Activated CD4-positive, alpha-beta T cell treated with anti-CD3 and anti-CD28 coated beads, Interleukin-2, amount 10 ng/mL, durations not matched to agents 7 days and 5 days (primary cell): ENCODE data around the gene CEACAM4. TPM values are rescaled to one million over a fixed set of nuclear protein-coding genes. Genes with fewer than 3 reads are reported as not detected.

Source experiments
- CTCF ChIA-PET: fragments of 350-600 bp; sonication (Branson Sonifier 250); formaldehyde crosslinking; loops from one replicate; lab custom pipeline; 2021; ENCODE audit warnings: antibody characterized with exemption; lab: Charles Lee
- POLR2A ChIA-PET: fragments of 350-600 bp; sonication (Branson Sonifier 250); formaldehyde crosslinking; loops from one replicate; lab custom pipeline; 2021; ENCODE audit warnings: antibody characterized with exemption; lab: Charles Lee
- DNase-seq: peaks from one replicate; pipeline ENCODE4 v3.0.0-alpha.2; 2020
- H3K27ac Mint-ChIP-seq: one replicate; pipeline ENCODE4 v1.8.0; 2021; ENCODE audit warnings: mild to moderate bottlenecking, moderate library complexity, mixed read lengths
- H3K27me3 Mint-ChIP-seq: one replicate; pipeline ENCODE4 v1.8.0; 2021; ENCODE audit warnings: mixed read lengths
- H3K36me3 Mint-ChIP-seq: one replicate; pipeline ENCODE4 v1.8.0; 2021; ENCODE audit warnings: low read depth, mixed read lengths
- H3K4me1 Mint-ChIP-seq: one replicate; pipeline ENCODE4 v1.8.0; 2021; ENCODE audit warnings: mixed read lengths
- H3K4me3 Mint-ChIP-seq: one replicate; pipeline ENCODE4 v1.8.0; 2021; ENCODE audit warnings: mild to moderate bottlenecking, moderate library complexity, mixed read lengths
- H3K9me3 Mint-ChIP-seq: one replicate; pipeline ENCODE4 v1.8.0; 2021; ENCODE audit warnings: mixed read lengths
- total RNA-seq, 2 experiments: library from RNA; stranded (reverse); gene quantifications; one replicate each; pipeline ENCODE4 v1.2.3, GENCODE V29; 2021

Gene CEACAM4
- total RNA-seq, 2 experiments from 2014 or later: not detected

GRCh38 chr19:41575998-41576397 is 50.9 kb downstream of the CEACAM4 start, which contains the start of gene CEACAM21:
Gene CEACAM21, plus strand, starts transcription at chr19:41576166. Its CDS starts 109 bp downstream, at chr19:41576275.
- POLR2A ChIA-PET: interaction anchor here (0.9 kb wide), 1 partner anchor 33 kb away, joined by 3 read pairs; no protein-coding TSS in a partner anchor
- H3K27me3 Mint-ChIP-seq: no peaks in the 10 kb centered on the region
- H3K36me3 Mint-ChIP-seq: peaks cover 64% of the 10 kb centered on the region
- H3K27ac Mint-ChIP-seq: peak within 1 kb of the TSS; percentile 90
- CTCF ChIA-PET: interaction anchor here (0.9 to 1.7 kb wide), 4 partner anchors 13 to 126 kb away, joined by 3 to 5 read pairs (median 3); no protein-coding TSS in a partner anchor
- H3K9me3 Mint-ChIP-seq: peaks cover 9% of the 10 kb centered on the region
- peak; percentile 80 for DNase-seq
- H3K4me1 Mint-ChIP-seq: peaks cover 28% of the 10 kb centered on the region
- peak within 1 kb of the TSS; percentile 80 for H3K4me3 Mint-ChIP-seq

DNA sequence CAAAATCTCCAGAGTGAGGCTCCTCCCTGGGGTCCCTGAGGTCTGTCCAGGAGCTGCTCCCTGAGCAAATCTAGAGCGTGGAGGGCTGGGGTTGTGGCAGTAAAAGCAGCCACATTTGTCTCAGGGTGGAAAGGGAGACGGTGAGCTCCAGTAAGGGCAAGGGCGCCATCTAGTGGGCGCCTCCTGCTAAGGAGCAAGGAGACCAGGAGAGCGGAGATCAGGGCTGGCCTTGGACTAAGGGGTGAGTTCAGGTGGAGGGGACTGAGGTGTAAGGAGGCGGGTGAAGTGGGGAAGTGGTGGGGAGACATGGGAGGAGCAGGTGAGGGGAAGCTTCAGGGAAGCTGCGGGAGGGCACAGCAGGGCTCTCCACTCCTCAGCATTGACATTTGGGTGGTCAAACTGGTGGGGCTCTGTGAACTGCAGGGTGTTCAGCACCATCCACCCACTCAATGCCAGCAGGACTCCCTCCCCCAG is 56.2 kb downstream of the CEACAM4 start:
- Mint-ChIP-seq H3K9me3 (no peaks in the 10 kb centered on the region), H3K27me3 (no peaks in the 10 kb centered on the region), H3K4me1 (peaks cover 23% of the 10 kb centered on the region), H3K27ac (no peak overlapping the region), H3K4me3 (no peak overlapping the region), H3K36me3 (peaks cover 42% of the 10 kb centered on the region)
- POLR2A ChIA-PET: no interaction called here
- peak; percentile 86 for DNase-seq
- CTCF ChIA-PET: interaction anchor here (0.5 to 4.1 kb wide), 24 partner anchors 10 to 243 kb away, joined by 3 to 34 read pairs (median 4); no protein-coding TSS in a partner anchor

GRCh38 chr19:41570179-41570578 is 56.7 kb downstream of the CEACAM4 start:
- H3K27me3 Mint-ChIP-seq: no peaks in the 10 kb centered on the region
- H3K9me3 Mint-ChIP-seq: no peaks in the 10 kb centered on the region
- H3K27ac Mint-ChIP-seq: no peak overlapping the region
- ChIA-PET CTCF (interaction anchor here (0.5 to 4.1 kb wide), 21 partner anchors 10 to 243 kb away, joined by 3 to 34 read pairs (median 5); no protein-coding TSS in a partner anchor), POLR2A (no interaction called here)
- H3K4me1 Mint-ChIP-seq: peaks cover 23% of the 10 kb centered on the region
- H3K4me3 Mint-ChIP-seq: no peak overlapping the region
- no peak for DNase-seq
- peaks cover 44% of the 10 kb centered on the region for H3K36me3 Mint-ChIP-seq

DNA sequence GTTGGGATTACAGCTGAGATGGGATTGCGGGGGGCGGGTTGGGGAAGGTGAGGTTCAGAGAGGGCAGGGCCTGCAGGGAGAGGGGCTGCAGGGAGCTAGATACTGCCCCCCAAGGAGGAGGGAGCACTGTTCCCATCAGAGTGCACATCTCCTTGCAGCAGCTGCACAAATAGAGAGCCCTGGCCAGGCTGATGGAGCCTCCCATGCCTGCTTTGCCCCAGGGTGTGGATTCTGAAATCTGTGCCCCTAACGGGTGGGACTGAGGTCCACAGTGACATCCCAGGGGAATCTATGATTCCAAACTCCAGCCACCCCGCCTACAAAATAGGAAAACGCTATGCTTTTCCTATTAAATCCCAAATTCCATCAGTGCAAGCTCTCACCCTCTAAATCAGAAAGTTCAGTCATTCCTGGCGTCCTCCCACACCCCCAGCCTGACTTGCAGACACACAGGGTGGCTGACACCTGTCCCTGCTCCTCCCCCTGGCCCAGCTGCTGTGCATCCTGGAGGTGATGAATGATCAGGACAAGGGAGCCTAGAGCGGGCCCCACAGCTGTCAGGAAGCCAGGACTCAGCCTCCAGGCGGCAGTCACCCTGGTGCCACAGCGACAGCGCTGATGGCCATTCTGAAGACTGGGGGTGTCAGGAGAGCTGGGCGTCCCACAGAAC is 57.3 kb downstream of the CEACAM4 start:
- CTCF ChIA-PET: interaction anchor here (0.7 to 4.1 kb wide), 14 partner anchors 11 to 179 kb away, joined by 3 to 34 read pairs (median 6); no protein-coding TSS in a partner anchor
- no peak overlapping the region for H3K27ac Mint-ChIP-seq
- H3K36me3 Mint-ChIP-seq: peaks cover 45% of the 10 kb centered on the region
- no peaks in the 10 kb centered on the region for H3K27me3 Mint-ChIP-seq
- DNase-seq: no peak
- H3K4me1 Mint-ChIP-seq: peaks cover 25% of the 10 kb centered on the region
- H3K9me3 Mint-ChIP-seq: no peaks in the 10 kb centered on the region
- POLR2A ChIA-PET: no interaction called here
- H3K4me3 Mint-ChIP-seq: no peak overlapping the region

Other genes with a start within 250 kb of the CEACAM4 start
- gene EXOSC5, start 229.7 kb downstream of the CEACAM4 start, total RNA-seq: 10 to 100 TPM; 21.1 to 26.9 TPM
- gene BCKDHA, start 229.3 kb downstream of the CEACAM4 start, total RNA-seq: 10 to 100 TPM; 12.7 TPM
- gene B3GNT8, start 199.7 kb downstream of the CEACAM4 start, total RNA-seq: 1 to 10 TPM; 2.1 to 2.2 TPM
- 10 to 100 TPM; 48.9 to 54.1 TPM for gene DMAC2, start 187.2 kb downstream of the CEACAM4 start, total RNA-seq
- not detected for gene ERICH4, start 183.9 kb downstream of the CEACAM4 start, total RNA-seq
- gene CEACAM21, start 50.9 kb downstream of the CEACAM4 start, total RNA-seq: 10 to 100 TPM; 72.0 to 78.3 TPM
- not detected for gene CEACAM7, start 61.2 kb upstream of the CEACAM4 start, total RNA-seq
- not detected for gene CEACAM5, start 81.6 kb upstream of the CEACAM4 start, total RNA-seq
- not detected for gene CEACAM6, start 128.5 kb upstream of the CEACAM4 start, total RNA-seq
- gene CEACAM3, start 169.5 kb upstream of the CEACAM4 start, total RNA-seq: not detected
- gene LYPD4, start 217.6 kb upstream of the CEACAM4 start, total RNA-seq: not detected
- gene DMRTC2, start 218.0 kb upstream of the CEACAM4 start, total RNA-seq: not detected
- gene RPS19, start 233.2 kb upstream of the CEACAM4 start, total RNA-seq: 1,000 to 10,000 TPM; 2,679 to 3,011 TPM